IMR-90 (cell line): ENCODE results near the gene PLAAT4.

Experiments
- ELK1 ChIP-seq: fragments of 150-350 bp; IDR thresholded peaks from 2 replicates; pipeline ENCODE4 v1.6.1; 2016; ENCODE audit warnings: low read depth, mild to moderate bottlenecking, low read length, moderate library complexity, borderline replicate concordance
- FOS ChIP-seq: fragments of 150-350 bp; IDR thresholded peaks from 2 replicates; pipeline ENCODE4 v1.6.1; 2016; ENCODE audit warnings: low read depth, low read length
- MXI1 ChIP-seq: IDR thresholded peaks from 2 replicates; pipeline ENCODE4 v1.6.1; 2012; ENCODE audit warnings: low read depth, mild to moderate bottlenecking, low read length, moderate library complexity, borderline replicate concordance
- POLR2A ChIP-seq: IDR thresholded peaks from 2 replicates; pipeline ENCODE4 v1.6.1; 2012; ENCODE audit warnings: mild to moderate bottlenecking, low read depth, low read length
- RAD21 ChIP-seq: IDR thresholded peaks from 2 replicates; pipeline ENCODE4 v1.6.1; 2012; ENCODE audit warnings: low read length, improper control_type of control experiment
- SMC3 ChIP-seq: fragments of 150-350 bp; IDR thresholded peaks from 2 replicates; pipeline ENCODE4 v1.6.1; 2016; ENCODE audit warnings: low read depth, mild to moderate bottlenecking, antibody characterized with exemption, low read length, moderate library complexity
- TF ChIP-seq, protein P1 (sequence below): conservative IDR thresholded peaks from 2 replicates; pipeline ENCODE4 v1.5.1; 2012; ENCODE audit warnings: mild to moderate bottlenecking, low read depth, low read length, improper control_type of control experiment
- TF ChIP-seq, protein P2 (sequence below): fragments of 150-350 bp; IDR thresholded peaks from 2 replicates; pipeline ENCODE4 v1.6.1; 2017; ENCODE audit warnings: mild to moderate bottlenecking, antibody characterized with exemption, low read length, low read depth

GRCh38 chr11:63488789-63489188, 47.8 kb upstream of the PLAAT4 start:
- TF ChIP-seq, protein P1, sequence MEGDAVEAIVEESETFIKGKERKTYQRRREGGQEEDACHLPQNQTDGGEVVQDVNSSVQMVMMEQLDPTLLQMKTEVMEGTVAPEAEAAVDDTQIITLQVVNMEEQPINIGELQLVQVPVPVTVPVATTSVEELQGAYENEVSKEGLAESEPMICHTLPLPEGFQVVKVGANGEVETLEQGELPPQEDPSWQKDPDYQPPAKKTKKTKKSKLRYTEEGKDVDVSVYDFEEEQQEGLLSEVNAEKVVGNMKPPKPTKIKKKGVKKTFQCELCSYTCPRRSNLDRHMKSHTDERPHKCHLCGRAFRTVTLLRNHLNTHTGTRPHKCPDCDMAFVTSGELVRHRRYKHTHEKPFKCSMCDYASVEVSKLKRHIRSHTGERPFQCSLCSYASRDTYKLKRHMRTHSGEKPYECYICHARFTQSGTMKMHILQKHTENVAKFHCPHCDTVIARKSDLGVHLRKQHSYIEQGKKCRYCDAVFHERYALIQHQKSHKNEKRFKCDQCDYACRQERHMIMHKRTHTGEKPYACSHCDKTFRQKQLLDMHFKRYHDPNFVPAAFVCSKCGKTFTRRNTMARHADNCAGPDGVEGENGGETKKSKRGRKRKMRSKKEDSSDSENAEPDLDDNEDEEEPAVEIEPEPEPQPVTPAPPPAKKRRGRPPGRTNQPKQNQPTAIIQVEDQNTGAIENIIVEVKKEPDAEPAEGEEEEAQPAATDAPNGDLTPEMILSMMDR, result no peak
- no peak for TF ChIP-seq POLR2A
- TF ChIP-seq ELK1, result no peak
- TF ChIP-seq, protein P2, sequence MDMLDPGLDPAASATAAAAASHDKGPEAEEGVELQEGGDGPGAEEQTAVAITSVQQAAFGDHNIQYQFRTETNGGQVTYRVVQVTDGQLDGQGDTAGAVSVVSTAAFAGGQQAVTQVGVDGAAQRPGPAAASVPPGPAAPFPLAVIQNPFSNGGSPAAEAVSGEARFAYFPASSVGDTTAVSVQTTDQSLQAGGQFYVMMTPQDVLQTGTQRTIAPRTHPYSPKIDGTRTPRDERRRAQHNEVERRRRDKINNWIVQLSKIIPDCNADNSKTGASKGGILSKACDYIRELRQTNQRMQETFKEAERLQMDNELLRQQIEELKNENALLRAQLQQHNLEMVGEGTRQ, result no peak
- TF ChIP-seq SMC3, result no peak
- no peak for TF ChIP-seq MXI1
- TF ChIP-seq RAD21, result no peak
- no peak for TF ChIP-seq FOS
